Natural killer cell (primary cell): ENCODE data around the gene C17orf107. TPM values are rescaled to one million over a fixed set of nuclear protein-coding genes. Genes with fewer than 3 reads are reported as not detected.

Experiments used
- ATAC-seq, 3 donors: fragments of 150-1000 bp in 2 of 3; fragments of 200-7000 bp in 1 of 3; cut with Tn5 transposase; 1 replicate in 1 of 3; 2 replicates in 2 of 3; pipeline ENCODE4 v1.10.0; 2021; ENCODE audit warnings: mild to moderate bottlenecking in 2 of 3, moderate library complexity in 2 of 3
- DNase-seq, 2 donors: peaks; one replicate each; pipeline versions ENCODE4 v3.0.0 to v3.0.0-alpha.2; 2013 to 2021; ENCODE audit warnings: mixed read lengths in 1 of 2
- H3K27ac ChIP-seq: one replicate; pipeline ENCODE4 v1.5.1; 2013; ENCODE audit warnings: mild to moderate bottlenecking, low read length
- H3K27me3 ChIP-seq: one replicate; pipeline ENCODE4 v1.6.1; 2013; ENCODE audit warnings: low read length; ENCODE audit not compliant: control insufficient read depth, insufficient read depth
- H3K36me3 ChIP-seq: one replicate; pipeline ENCODE4 v1.6.1; 2013; ENCODE audit warnings: low read length; ENCODE audit not compliant: control insufficient read depth, insufficient read depth
- H3K4me1 ChIP-seq: one replicate; pipeline ENCODE4 v1.6.1; 2013; ENCODE audit warnings: low read length; ENCODE audit not compliant: control insufficient read depth, insufficient read depth
- H3K4me3 ChIP-seq: one replicate; pipeline ENCODE4 v1.5.1; 2013; ENCODE audit warnings: low read length
- H3K9me3 ChIP-seq: one replicate; pipeline ENCODE4 v1.6.1; 2013; ENCODE audit warnings: low read length; ENCODE audit not compliant: control insufficient read depth, insufficient read depth
- H3K27ac Mint-ChIP-seq, 2 donors: one replicate each; pipeline ENCODE4 v1.8.0; 2022; ENCODE audit warnings: mild to moderate bottlenecking in 2 of 2, mixed read lengths in 2 of 2, moderate library complexity in 1 of 2
- H3K27me3 Mint-ChIP-seq, 2 donors: one replicate each; pipeline ENCODE4 v1.8.0; 2022; ENCODE audit warnings: low read depth in 2 of 2, mixed read lengths in 2 of 2
- H3K36me3 Mint-ChIP-seq: one replicate; pipeline ENCODE4 v1.8.0; 2022; ENCODE audit warnings: mixed read lengths
- H3K4me1 Mint-ChIP-seq, 2 donors: one replicate each; pipeline ENCODE4 v1.8.0; 2022; ENCODE audit warnings: mixed read lengths in 2 of 2
- H3K4me3 Mint-ChIP-seq: one replicate; pipeline ENCODE4 v1.8.0; 2022; ENCODE audit warnings: mild to moderate bottlenecking, moderate library complexity, mixed read lengths
- H3K9me3 Mint-ChIP-seq, 2 donors: one replicate each; pipeline ENCODE4 v1.8.0; 2022; ENCODE audit warnings: mixed read lengths in 2 of 2
- CTCF ChIP-seq: fragments of 200-600 bp; IDR thresholded peaks from one replicate; pipeline ENCODE4 v1.8.0; 2022; ENCODE audit warnings: antibody characterized with exemption
- WGBS: methylation state at CpG from one replicate; pipeline ENCODE4 v1.1.7; 2013; ENCODE audit warnings: missing lambda C conversion rate; ENCODE audit not compliant: insufficient coverage; 5-methylcytosine and 5-hydroxymethylcytosine counted together
- intact Hi-C: fragments of 100-400 bp; cut with micrococcal nuclease; formaldehyde crosslinking; loops from one replicate; pipeline ENCODE4 v1.14.2; 2022
- total RNA-seq, 4 donors: library from RNA; stranded (reverse); fragments of 120-200 nt in 1 of 4; gene quantifications; one replicate each; pipeline versions ENCODE4 v1.2.3 to v1.2.4, GENCODE V29; 2013 to 2022

Gene C17orf107
- total RNA-seq, 3 donors from 2014 or later (not counting 1 experiment from before 2014, with no cell fraction given), result 24.4 to 30.2 (median 27.5) TPM

GRCh38 chr17:4941319-4941610, 41.9 kb downstream of the C17orf107 start:
- Mint-ChIP-seq H3K27me3 (no peaks in the 10 kb centered on the region), H3K9me3 (no peaks in the 10 kb centered on the region), H3K36me3 (peaks cover 8% of the 10 kb centered on the region), H3K4me1 (peaks cover 63 to 89% of the 10 kb centered on the region in 2 donors), H3K27ac (peak overlapping the region; percentile 87 to 93), H3K4me3 (peak overlapping the region; percentile 91)
- H3K36me3 ChIP-seq, result peaks cover 54% of the 10 kb centered on the region
- peak overlapping the region; percentile 77 for H3K27ac ChIP-seq
- intact Hi-C loops, result no loop called here
- no peaks in the 10 kb centered on the region for H3K27me3 ChIP-seq
- H3K9me3 ChIP-seq, result no peaks in the 10 kb centered on the region
- WGBS, result 22% methylated on average over 3 of the region's 4 CpGs
- DNase-seq (no peak), ATAC-seq (no peak)
- no peak for TF ChIP-seq CTCF
- peak overlapping the region; percentile 91 for H3K4me3 ChIP-seq
- H3K4me1 ChIP-seq, result peaks cover 73% of the 10 kb centered on the region

DNA sequence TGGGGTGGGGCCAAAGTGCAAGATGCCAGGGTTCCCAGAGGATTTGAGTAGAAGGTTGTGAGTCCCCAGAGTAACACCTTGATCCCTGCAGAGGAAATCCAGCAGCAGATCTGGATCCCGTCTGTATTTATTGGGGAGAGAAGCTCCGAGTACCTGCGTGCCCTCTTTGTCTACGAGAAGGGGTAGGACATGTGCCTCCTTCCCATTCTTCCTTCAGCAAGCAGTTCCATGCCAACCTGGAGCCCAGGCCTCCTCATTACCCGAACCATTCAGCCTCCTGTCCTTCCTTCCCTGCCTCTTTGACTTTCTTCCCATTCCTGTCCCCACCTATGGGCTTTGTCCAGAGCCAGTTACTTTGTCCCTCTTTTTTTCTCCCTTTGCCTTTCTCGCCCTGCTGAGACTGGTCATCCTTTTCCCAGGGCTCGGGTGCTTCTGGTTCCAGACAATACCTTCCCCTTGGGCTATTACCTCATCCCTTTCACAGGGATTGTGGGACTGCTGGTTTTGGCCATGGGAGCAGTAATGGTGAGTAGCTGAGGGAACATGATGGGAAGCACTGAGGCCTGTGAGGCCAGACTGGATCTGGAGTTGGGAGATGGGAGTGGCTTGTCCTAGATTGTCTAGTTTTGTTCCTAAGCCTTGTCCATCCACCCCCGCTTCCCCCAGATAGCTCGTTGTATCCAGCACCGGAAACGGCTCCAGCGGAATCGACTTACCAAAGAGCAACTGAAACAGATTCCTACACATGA, 43.6 kb downstream of the C17orf107 start:
- H3K4me3 Mint-ChIP-seq, result peak overlapping the region; percentile 91
- TF ChIP-seq CTCF, result no peak
- peak overlapping the region; percentile 96 for H3K27ac ChIP-seq
- peak overlapping the region; percentile 87 to 93 for H3K27ac Mint-ChIP-seq
- H3K4me1 Mint-ChIP-seq, result peaks cover 71 to 89% of the 10 kb centered on the region in 2 donors
- peaks cover 14% of the 10 kb centered on the region for H3K36me3 Mint-ChIP-seq
- DNase-seq, result no peak
- 95% methylated on average over 9 of the region's 13 CpGs for WGBS
- H3K9me3 Mint-ChIP-seq, result no peaks in the 10 kb centered on the region
- no peaks in the 10 kb centered on the region for H3K9me3 ChIP-seq
- H3K27me3 ChIP-seq, result no peaks in the 10 kb centered on the region
- peaks cover 0 to 2% of the 10 kb centered on the region in 2 donors for H3K27me3 Mint-ChIP-seq
- no peak for ATAC-seq
- peaks cover 79% of the 10 kb centered on the region for H3K4me1 ChIP-seq
- H3K36me3 ChIP-seq, result peaks cover 57% of the 10 kb centered on the region
- no peak overlapping the region for H3K4me3 ChIP-seq
- intact Hi-C loops, result no loop called here

DNA sequence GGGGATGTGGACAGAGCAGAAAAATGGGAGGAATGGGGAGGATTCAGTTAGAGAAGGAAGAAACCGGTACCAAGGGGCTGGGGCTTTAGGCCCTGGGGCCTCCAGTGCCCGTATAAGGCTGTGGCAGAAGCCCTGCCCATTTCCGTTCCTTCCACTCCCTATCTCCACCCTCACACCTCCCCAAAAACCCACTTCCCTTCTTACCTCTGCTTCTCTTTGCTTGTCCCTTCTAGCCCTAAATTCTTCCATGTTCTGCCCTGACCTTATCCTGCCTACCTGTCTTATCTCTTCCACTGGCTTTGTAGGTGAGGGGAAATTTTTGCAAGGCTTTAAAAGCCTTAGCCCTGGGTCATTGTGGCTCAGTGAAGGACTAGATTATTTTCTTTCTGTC, 44.8 kb downstream of the C17orf107 start:
- H3K9me3 ChIP-seq, result no peaks in the 10 kb centered on the region
- TF ChIP-seq CTCF, result no peak
- WGBS, result 0% methylated on average over 3 of the region's 3 CpGs
- peaks cover 69% of the 10 kb centered on the region for H3K4me1 ChIP-seq
- DNase-seq (peak in 1 of 2 donors; percentile 82), ATAC-seq (no peak)
- Mint-ChIP-seq H3K4me1 (peaks cover 65 to 82% of the 10 kb centered on the region in 2 donors), H3K27ac (peak overlapping the region; percentile 87 to 93), H3K36me3 (peaks cover 14% of the 10 kb centered on the region), H3K9me3 (no peaks in the 10 kb centered on the region), H3K27me3 (peaks cover 0 to 2% of the 10 kb centered on the region in 2 donors), H3K4me3 (peak overlapping the region; percentile 91)
- H3K4me3 ChIP-seq, result peak overlapping the region; percentile 99
- H3K27ac ChIP-seq, result peak overlapping the region; percentile 96
- H3K36me3 ChIP-seq, result peaks cover 50% of the 10 kb centered on the region
- intact Hi-C loops, result loop anchor here (2.0 kb wide), 1 partner anchor 43 kb away; no protein-coding TSS in a partner anchor
- H3K27me3 ChIP-seq, result no peaks in the 10 kb centered on the region
